CD4-positive, alpha-beta T cell treated with Interleukin-6 for 4 hours (primary cell): Measurements from ENCODE around the gene SPACA9.

ENCODE experiments used
- DNase-seq: peaks from one replicate; pipeline ENCODE4 v3.0.0-alpha.2; 2020; ENCODE audit warnings: mixed read lengths

The SPACA9 gene

GRCh38 chr9:132864277-132864676 is 14.4 kb upstream of the SPACA9 start:
- DNase-seq: no peak

DNA sequence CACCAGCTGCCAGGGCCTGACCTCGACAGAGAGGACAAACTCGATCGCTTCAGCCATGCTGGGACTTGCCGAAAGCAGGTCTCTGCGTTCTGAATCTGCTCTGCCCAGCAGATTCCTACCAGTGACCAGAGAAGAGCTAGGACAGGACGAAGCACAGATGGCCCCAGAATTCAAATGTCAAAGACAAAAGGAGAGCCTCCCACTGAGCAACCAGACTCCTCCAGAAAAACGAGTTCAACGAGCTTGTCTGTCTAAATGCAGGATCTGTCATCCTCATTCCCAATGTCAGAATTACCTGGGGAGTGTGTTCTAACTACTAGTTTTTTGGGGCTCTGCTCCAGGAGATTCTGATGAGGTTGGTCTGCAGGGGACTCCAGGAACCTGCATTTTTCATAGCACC is 14.0 kb upstream of the SPACA9 start:
- DNase-seq: no peak

- no peak for DNase-seq
Measured at GRCh38 chr9:132866898-132867297, 11.8 kb upstream of the SPACA9 start.

DNA sequence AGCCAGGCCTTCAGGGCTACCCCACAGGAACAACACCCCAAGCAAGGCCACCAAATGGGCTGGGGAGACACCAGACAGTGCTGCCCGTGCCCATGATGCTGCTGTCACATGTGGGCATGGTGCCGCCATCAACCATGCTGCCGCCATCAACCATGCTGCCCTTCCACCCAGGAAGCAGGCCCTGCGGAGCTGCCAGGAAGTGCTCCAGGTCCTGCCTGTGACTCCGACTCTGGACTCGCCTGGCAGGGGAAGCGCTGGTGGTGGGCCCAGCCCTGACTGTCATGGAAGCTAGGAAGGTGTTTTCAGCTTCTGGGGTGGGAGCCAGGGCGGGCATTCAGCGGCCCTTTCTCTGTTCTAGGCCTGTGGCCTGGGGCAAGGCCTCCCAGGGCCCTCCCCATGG is 9.4 kb upstream of the SPACA9 start:
- DNase-seq: no peak

DNA sequence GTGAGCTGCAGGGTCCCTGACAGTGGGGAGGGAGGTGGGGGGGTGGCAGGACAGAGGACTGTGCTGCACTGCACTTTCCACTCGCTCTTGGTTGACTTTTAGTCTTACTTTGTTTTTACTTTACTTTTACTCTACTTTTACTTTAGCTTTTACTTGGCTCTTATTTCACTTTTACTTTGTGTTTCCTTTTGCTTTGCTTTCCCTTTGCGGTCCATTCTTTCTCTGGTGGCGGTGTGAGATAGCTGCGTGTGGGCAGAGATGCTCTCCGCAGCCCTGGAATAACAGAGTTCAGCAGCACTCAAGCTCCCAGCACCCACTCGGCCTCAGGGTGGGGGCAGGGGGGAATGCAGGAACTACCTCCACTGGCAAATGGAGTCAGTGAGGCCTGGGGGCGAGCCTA is 5.3 kb upstream of the SPACA9 start:
- no peak for DNase-seq

GRCh38 chr9:132875159-132875558 is 3.5 kb upstream of the SPACA9 start:
- no peak for DNase-seq

DNA sequence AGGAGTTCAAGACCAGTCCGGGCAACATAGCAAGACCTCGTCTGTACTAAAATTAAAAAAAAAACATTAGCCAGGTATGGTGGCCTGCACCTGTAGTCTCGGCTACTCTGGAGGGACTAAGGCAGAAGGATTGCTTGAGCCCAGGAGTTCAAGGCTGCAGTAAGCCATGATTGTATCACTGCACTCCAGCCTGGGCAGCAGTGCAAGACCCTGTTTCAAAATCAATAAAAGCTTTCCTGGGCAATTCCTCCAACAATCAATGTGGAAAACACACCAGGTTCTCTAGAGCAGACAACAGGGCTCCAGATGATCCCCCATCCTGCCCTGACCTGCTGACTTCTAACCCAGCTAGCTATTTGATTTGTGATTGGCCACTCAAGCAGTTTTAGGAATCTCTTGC is 1.8 kb upstream of the SPACA9 start:
- DNase-seq: no peak

GRCh38 chr9:132877458-132877823 is 1.3 kb upstream of the SPACA9 start:
- DNase-seq: no peak

- peak; percentile 77 for DNase-seq
Measured at GRCh38 chr9:132877824-132878694, 639 bp upstream of the SPACA9 start, which contains the start of gene AK8. Gene AK8, minus strand, starts transcription at chr9:132878284. Its CDS starts 29 bp downstream, at chr9:132878255.

DNA sequence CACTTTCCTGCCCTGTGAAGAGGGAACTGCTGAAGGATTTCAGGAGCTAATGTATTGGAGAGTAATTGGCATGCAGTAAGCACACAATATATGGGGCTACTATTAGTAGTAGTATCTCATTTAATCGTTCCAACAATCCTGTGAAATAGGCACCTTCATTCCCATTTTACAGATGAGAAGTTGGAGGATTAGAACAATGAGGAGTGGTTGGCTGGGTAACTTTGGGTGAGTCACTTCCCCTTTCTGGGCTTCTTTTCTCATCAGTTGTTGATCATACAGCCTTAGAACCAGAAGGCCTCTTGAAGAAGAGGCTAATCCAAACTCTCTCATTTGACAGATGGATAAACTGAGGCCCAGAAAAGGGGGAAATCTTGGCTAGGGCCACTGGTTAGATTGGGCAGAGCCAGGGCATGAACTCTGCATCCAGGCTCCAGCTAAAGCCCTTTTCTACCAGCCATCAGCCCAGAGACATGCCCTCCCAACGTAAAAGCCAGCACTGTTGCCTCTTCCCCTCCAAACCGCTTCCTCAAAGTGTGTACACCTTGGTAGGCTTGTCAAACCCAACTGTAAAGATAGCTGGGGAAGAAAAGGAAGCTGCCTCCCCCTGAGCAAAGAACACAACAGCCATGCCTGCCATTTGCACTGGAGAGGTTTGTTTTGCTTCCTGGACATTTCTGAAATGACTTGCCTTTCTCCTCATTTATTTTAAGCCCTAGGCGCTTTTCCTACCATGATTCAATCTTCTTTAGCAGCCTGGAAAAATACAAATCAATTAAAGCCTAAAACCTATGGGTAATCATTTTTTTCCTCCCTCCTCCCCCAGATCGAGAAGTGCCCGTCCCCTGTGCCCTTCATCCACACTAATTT is 992 bp downstream of the SPACA9 start:
- DNase-seq: no peak

DNA sequence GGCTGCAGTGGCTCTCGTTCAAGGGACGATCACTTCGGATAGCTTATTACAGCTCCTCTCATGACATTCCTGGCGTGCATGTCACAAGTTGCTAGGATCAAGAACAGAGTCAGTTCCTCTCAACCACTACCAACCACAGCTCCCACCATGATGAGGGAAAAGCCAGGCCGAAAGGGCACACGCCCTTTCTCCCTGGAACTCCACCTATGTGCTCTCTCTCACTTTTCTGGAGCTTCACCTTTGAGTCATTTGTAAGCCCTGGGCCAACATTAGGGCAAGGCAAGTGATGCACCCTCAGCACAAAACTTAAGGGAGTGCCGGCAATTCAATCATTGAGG is 1.6 kb downstream of the SPACA9 start:
- no peak for DNase-seq

DNA sequence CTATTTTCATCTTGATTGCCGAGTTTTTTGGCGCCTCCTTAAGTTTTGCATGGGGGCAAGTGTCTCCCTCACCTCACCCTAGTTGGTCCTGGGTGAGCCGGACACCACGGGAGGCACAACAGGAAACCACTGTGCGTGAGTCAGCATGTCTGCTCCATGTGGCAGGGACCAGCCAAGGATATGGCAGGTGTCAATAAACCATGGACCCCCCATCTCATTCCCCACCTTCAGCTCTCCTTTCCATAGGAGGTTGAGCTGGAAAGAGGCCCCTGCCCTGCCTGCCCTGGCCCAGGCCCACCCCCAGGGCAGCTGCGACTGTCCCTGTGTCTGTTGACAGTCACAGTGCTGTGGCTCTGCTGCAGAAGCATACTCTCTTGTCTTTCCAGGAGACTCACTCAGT is 3.1 kb downstream of the SPACA9 start:
- DNase-seq: no peak

DNA sequence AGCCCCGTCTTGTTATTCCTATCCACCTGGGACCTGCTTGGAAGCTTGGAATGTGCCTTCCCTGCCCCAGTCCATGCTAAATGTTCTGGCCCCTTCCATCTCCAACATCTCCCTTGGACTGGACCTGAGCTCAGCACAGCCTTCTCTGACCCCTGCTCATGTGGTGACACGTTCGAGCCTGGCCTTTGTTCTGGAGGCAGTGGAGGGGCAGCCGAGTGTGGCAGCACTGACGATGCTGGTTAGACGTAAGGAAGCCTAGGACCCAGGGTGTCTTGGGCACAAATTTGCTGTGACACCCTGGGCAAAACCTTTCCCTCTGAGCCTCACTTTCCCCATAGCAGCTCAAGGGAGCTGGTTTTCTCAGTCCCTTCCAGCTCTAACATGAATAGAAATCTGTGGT is 3.9 kb downstream of the SPACA9 start:
- DNase-seq: no peak

GRCh38 chr9:132883349-132884294 is 4.9 kb downstream of the SPACA9 start:
- no peak for DNase-seq

DNA sequence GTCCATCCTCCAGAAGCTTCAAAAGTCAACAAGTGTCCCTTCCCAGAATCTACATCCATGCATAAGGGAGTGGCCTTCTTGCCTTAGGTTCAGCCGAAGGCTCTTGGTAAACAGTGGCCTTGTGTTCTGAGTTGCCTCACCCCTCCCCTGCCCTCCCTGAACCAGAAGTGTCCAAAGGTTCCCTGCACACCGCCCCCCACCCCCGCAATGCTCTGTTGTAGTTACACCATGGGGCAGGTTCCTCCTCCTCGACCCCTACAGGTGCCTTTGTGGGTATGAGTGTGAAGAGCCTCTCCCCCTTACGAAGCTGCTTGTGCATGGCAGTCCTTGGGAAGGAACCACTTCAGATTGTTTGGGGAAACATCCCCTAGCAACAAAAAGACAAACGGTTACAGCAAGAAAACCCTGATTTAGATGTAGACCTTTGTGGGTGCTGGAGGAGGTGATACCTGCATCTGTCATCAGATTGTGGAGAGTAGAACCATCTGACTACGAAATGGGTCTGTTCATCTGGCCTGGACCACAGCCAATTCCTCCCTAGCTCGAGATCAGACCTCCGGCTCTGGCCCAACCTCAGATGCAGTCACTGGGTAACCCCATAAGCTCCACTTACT is 7.1 kb downstream of the SPACA9 start:
- DNase-seq: no peak

GRCh38 chr9:132886334-132886725 is 7.6 kb downstream of the SPACA9 start:
- no peak for DNase-seq

DNA sequence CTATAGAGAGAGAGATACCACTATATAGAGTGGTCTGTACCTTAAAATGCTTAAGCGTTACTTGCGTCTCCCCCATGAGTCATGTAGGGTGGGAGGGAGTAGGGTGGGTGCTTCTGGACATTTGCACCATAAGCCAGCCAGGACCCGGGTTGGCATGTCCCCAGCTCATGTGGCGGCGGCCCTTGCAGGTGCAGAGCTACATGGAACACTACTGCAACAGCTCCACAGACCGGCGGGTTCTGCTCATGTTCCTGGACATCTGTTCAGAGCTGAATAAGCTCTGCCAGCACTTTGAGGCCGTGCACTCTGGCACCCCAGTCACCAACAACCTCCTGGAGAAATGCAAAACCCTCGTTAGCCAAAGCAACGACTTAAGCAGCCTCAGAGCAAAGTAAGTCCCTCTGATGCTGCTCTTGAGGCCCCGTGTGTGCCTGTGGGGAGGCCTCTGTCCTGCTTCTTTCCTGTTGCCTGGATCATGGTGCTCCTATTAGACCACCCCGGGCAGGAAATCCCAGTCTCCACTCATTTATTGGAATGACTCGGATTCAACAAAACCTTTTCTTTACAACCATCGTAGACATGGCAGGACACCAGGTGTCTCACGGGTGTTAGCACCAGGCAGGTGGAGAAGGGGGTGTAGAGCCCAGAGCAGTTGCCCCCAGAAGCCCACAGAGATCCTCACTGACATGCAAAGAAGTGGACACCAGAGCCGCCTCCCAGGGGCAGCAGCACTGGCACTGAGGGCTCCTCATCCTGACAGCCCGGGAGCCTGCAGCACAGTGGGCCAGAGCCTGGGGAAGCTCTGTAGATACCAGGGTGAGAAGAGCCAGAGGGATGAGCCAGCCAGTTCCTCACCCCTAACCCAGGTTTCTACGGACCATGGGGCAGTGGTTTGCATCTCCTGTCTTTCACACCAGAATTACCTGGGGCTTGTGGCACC is 8.8 kb downstream of the SPACA9 start:
- DNase-seq: no peak

GRCh38 chr9:132888151-132888550 is 9.5 kb downstream of the SPACA9 start:
- DNase-seq: no peak

GRCh38 chr9:132892400-132892799 is 13.7 kb downstream of the SPACA9 start:
- no peak for DNase-seq

GRCh38 chr9:132894346-132894745 is 15.6 kb downstream of the SPACA9 start:
- DNase-seq: no peak
